ENCODE measurements around the gene PEX5L.

- TF ChIP-seq, protein P1, sequence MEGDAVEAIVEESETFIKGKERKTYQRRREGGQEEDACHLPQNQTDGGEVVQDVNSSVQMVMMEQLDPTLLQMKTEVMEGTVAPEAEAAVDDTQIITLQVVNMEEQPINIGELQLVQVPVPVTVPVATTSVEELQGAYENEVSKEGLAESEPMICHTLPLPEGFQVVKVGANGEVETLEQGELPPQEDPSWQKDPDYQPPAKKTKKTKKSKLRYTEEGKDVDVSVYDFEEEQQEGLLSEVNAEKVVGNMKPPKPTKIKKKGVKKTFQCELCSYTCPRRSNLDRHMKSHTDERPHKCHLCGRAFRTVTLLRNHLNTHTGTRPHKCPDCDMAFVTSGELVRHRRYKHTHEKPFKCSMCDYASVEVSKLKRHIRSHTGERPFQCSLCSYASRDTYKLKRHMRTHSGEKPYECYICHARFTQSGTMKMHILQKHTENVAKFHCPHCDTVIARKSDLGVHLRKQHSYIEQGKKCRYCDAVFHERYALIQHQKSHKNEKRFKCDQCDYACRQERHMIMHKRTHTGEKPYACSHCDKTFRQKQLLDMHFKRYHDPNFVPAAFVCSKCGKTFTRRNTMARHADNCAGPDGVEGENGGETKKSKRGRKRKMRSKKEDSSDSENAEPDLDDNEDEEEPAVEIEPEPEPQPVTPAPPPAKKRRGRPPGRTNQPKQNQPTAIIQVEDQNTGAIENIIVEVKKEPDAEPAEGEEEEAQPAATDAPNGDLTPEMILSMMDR (IDR thresholded peaks at IDR 0.05) = no peak
- TF ChIP-seq POLR2A (IDR thresholded peaks at IDR 0.05) = no peak
Measured at GRCh38 chr3:179760944-179761343, 275.8 kb downstream of the PEX5L start.

Data from esophagus squamous epithelium (tissue), 4 donors.